SHP77 treated with DMSO at 0.1 percent for 48 hours (cell line): ENCODE results near the gene ATRNL1.
A peak's percentile ranks its signal among the peaks of the same experiment; 100 is the strongest.
"Not testable (repeated sequence)": the region's sequence is repeated elsewhere in the genome, so short reads cannot be mapped to it uniquely, and the experiment has no call there.

Experiments used
- DNase-seq: peaks from one replicate; lab custom pipeline; 2025; lab: John Stamatoyannopoulos, UW

Gene ATRNL1

DNA sequence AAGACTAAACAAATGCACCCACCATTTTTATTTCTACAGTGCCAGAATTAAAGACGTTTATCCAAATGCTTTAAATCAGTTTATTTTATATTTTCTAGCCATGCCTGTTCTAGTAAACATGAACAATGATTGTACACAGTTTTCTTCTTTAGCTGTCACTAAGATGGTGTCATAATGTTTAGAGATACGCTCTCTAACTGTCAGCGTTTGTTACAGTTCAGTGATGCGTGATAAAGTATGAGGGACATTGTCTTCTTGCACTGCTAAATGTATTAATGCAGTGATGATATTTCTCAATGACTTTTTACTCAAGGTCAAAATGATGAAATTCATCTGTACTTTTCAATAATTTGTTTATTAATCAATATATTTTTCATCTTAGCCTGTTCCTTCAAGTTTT lies 513.6 kb downstream of the ATRNL1 start:
- DNase-seq = no peak

DNA sequence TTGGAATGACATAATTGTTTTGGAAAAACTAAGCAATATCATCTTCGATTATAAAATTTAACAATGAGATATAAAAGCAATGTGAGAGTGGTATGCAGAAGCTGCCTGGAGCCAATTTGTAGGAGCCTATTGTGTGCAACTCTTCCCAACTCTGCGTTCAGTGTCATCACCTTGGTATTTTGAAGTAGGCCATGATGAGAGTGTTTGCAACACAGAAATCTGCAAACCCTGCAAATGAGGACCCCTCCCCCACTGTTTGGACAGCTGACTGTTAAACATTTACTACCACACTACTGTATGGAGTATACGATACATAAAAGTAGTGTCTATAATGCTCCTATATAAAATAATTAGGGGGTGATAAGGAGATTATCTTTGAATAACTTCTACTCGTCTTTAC lies 531.3 kb downstream of the ATRNL1 start:
- DNase-seq = no peak

DNA sequence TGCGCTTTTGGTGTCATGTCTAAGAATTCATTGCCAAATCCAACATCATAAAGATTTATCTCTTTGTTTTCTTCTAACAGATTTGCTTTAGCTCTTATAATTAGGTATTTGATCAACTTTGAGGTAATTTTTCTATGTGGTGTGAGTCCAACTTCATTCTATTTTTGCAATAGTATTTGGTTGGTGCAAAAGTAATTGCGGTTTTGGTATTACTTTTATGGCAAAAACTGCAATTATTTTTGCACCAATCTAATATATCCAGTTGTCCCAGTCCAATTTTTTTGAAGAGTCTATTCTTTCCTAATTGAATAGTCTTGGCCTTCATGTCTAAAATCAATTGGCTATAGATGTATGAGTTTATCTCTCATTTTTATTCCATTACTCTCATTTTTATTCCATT lies 535.5 kb downstream of the ATRNL1 start:
- no peak for DNase-seq

DNA sequence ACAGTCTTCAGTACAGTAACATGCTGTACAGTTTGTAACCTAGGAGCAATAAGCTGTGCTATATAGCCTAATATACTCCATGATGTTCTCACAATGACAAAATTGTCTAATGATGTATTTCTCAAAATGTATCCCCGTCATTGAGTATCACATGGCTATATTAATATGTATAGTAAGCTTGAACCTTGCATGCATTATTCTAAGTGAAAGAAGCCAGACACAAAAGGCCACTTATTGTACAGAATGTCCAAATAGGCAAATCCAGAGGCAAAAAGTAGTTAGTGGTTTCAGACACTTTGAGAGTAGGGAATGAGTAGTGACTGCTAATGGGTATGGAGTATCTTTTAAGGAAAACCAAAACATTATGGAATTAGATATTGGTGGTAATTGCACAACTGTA lies 545.1 kb downstream of the ATRNL1 start:
- DNase-seq = no peak

DNA sequence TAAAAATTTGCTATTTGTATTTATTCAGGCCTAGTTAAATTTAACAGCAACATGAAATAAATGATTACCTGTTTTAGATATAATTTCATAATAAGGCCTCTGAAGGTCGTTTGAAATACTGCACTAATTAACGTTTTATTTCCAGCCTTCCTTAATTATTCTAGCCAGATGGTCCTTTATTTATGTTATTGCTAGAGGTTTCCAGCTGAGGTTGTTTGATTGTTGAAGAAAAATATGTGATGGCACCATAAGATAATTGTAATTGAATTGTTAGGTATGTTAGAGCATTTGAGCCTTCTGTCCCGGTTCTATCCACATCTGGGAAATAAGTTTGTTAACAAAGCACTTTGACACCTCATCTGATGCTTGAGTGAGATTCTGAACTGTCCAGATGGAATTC lies 556.1 kb downstream of the ATRNL1 start:
- no peak for DNase-seq

DNA sequence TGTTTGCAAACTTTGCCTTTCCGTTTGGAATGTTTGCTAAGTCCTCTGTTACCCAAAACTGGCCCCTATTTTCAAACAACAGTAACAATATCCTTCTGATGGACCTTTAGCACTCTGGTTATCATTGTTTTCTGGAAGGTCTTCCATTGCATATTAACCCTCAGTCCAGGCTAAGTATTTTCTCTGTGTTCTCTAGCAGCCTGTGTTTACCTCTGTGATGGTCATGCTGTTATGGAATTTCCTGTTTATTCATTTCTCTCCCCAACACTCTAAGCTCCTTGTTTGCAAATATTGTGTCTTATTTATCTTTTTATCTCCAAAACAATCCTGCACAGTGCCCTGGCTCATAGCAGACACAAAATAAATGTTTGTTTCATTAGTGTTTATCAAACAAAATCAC lies 560.3 kb downstream of the ATRNL1 start:
- no peak for DNase-seq

DNA sequence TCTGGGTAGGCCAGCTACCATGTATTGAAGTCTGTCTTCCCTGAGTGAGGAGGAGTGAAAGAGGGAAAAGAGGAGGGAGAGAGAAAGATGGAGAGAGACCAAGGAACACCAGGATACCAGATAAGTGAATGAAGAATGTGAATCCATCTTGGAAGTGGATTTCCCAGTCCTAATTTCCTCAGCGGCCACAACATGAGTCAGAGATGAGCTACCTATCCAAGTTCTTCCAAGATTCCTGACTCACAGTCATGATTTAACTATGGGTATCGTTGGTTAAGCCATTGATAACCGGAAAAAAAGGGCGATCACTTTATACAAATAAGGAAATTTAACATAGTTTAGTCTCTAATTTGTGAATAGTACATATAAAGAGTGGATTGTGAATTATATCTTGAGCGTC lies 561.8 kb downstream of the ATRNL1 start:
- no peak for DNase-seq

DNA sequence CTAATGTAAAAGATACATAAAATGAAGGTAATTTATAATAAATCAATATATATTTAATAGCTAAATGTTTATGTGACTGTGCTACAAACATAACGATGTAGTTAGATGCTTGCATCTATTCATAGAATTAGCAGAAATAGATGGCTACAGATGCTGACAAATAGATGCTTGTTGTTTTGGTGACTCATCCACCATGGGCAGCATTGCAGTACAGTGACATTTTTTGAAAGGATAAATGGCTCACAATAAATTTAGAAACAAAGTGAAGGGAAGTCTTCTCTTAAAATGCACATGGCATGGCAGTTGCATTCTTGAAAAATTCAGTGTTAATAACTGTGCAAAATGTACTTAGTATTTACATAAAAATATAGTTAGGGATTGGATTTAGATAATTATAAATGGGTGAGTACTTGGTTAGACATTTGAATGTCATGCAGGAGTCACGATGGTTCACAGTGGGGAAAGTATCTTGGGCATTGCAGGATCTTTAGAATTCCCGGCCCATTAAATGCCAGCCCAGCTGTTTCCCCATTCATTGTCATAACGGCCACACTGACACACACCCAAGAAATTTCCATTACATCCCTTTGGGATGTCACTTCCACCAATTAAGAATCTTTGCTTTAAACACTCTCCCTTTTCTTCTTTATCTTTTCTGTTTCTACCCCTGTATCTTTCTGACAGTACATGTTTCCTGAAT lies 564.1 kb downstream of the ATRNL1 start:
- DNase-seq = no peak

DNA sequence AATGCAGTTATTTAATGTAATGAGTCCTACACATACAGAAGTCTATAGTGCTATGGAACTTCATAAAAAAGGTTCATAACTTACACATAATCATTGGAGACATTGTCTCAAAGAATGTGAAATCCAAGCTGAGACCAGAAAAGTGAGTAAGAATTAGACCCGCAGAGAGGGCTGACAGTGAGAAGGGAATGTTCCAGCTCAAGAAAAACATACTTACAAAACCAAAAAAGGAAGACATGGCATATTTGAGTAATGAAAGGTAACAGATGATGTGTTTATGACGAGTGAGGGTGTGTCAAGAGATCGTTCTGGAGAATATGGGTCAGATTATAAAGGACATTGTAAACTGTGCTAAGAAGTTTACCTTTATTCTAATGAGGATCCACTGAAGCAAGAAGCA lies 566.5 kb downstream of the ATRNL1 start:
- no peak for DNase-seq

DNA sequence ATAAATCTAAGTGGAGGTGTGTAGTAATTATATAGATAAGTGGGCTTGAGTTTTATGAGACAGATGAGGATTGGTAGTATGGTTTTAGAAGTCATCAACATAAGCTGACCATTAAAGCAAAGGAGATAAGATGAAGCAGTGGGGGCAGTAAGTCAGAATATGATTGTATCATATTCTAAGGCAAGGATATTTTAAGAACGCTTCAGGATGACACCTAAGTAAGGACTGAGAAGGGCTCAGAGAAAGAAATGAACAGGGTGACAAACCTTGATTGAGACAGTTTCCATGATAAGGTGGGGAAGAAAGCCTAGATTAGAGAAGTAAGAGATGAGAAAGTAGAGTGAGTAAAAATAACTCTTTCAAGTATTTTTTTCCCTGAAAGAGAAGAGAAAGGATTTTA lies 567.2 kb downstream of the ATRNL1 start:
- no peak for DNase-seq

DNA sequence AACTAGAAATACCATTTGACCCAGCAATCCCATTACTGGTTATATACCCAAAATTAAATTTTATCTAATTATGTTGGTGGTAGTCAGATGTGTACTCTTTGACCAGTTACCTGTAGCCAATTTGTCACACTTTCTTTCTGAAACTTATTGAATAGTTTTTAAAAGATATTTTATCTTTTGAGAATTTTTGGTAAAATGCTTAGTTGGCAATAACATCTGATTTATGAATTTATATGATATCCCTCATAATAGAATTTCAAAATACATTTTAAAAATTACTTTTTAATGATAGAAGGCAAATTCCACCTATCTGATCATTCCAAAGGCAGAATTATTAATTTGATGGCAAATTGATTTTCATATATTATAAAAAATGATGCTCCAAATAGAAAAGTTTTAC lies 569.3 kb downstream of the ATRNL1 start:
- no peak for DNase-seq

DNA sequence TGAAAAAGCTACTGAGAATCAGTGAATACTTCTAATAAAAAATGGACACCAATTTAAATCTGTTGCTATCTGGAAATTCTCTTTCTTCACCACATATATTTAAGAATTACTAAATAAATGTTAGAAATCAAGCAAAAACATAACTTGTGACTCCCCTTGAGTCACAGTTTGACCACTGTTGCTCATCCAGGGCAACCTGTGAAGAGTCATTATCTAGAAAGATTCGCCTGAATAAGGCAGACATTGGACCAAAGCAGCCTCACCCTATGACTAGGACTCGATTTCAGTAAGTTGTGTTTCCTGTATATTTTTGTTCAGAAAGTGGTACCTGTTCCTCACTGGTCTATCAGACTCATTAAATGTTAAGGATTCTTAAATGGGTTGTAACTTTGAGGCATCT lies 572.4 kb downstream of the ATRNL1 start:
- DNase-seq = no peak

DNA sequence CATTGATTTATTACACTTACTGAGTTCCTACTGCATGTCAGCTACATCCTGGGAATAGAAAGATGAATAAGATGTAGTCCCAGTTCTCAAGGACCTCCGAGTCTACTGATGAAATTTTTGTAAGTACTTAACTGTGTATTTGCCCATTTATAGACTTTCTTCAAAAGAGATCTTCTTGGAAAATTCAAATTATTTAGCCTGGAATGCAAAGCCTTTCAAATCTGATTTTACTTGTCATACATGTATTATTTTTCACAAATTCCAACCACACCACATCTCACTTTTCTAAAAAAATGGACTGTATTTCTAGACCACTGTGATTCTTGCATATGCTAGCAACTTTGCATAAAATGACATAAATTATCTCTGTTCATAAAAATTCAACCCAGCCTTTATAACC lies 581.3 kb downstream of the ATRNL1 start:
- no peak for DNase-seq

DNA sequence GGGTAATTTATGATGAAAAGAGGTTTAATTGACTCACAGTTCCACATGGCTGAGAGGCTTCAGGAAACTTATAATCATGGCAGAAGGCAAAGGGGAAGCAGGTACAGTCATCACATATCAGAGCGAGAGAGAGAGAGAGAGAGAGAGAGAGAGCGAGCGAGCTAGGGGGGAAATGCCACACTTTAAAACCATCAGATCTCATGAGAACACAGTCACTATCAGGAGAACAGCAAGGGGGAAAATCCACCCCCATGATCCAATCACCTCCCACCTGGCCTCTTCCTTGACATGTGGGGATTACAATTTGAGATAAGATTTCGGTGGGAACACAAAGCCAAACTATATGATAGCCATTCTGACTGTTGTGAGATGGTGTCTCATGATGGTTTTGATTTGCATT lies 603.6 kb downstream of the ATRNL1 start:
- no peak for DNase-seq

DNA sequence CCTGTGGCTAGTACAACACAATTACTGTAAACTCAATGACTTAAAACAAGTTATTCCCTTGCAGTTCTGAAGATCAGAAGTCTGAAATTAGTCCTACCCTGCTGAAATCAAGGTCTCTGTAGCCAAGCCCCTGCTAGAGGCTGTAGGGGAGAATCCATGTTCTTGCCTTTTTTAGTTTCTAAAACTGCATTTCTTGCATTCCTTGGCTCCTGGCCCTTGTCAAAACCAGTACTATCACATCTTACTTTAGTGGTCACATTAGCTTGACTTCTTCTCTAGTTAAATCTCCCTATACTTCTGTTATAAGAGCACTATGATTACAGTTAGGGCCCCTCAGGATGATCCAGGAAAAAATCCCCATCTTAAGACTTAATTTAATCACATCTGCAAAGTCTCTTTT lies 612.9 kb downstream of the ATRNL1 start:
- no peak for DNase-seq

DNA sequence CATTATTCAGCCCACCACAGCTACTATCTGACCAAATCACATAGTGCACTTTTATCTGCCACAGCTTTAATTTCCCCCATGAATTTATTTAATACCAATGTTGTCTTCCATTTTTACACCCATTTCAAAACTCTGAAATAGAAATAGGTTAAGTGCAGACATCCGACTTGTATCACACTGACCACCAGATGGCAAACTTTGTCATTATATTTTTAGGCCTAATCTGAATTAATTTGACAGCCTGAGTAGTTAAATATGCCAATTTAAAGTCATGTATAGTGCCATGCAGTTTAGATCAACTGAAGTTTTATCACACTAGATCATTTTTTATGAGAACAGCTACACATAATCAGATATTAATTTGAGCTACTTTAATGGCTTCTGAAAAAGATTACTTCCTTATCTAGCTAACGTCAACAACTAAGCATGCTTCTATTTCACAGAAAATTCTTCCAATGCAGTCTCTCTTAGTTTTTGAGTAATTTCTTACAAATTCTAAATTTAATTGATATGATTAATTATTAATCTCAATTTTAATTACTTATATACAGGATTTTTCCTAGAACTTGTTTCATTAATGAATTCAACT lies 613.4 kb downstream of the ATRNL1 start:
- DNase-seq = peak; percentile 14

DNA sequence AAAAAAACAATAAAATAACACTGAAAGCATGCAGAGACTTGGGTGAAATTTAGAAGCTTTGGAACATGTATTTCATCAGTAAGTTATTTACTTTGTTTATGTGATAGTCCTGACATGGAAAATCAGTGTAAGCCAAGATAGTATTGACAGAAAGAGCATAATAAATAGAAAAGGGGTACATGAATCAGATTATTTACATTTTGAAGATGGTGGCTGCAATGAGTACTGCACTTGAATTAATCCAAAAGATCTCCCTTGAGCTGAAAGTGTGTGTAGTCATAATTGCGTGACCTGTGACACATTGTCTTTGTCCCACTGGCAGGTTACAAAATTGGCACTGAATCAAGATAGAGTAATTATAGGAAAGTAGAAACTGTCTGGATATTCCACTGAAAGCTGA lies 617.0 kb downstream of the ATRNL1 start:
- peak; percentile 79 for DNase-seq

DNA sequence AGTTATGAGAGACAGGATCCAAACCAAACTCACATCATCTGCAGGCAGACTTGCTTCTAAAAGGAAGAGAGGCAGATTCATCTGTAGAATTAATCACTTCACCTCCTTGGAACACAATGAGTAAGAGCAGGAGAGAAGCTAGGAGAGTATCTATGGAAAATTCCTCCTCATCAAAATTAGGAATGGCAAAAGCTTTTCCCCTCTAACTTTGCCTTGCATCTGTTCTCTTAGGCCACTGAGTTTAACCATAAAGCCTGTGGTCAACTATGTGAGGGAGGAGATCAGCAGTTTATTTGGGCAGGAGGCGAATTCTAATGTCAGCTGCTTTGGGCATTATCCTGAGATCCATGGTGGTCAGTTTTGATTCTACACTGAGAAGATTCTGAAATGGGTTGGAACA lies 618.1 kb downstream of the ATRNL1 start:
- no peak for DNase-seq

DNA sequence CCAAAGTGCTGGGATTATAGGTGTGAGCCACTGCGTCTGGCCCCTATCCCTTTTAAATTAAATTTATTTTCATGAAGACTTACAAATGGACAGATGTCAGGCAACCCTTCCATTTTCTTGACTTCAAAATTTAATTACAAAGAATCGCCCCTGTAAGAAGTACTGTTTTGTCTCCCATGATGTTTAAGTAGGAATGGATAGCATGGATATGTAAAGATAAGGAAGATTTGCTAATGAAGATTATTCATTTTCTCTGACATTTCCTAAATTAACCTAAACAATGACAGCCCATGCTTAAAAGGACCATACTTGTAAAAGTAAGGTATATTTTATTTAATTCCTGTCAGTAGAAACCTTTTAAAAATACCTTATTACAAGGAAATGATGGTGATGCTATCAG lies 627.0 kb downstream of the ATRNL1 start:
- DNase-seq = no peak

DNA sequence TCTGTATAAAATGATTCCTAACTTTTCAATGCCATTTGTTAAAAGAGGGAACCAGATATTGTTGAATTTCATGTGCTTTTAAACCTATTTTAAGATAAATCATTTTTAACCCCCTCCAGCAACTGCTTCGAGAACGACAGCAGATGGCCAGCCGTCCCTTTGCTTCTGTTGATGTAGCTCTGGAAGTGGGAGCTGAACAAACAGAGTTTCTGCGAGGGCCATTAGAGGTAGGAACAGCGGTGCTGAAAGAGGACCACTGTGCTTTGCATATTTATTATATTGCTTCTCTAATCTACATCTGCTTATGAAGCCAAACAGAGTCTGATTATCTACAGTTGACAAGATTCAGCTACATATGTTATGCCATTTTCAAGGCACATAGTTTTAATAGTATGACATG lies 634.0 kb downstream of the ATRNL1 start:
- DNase-seq = peak; percentile 78

DNA sequence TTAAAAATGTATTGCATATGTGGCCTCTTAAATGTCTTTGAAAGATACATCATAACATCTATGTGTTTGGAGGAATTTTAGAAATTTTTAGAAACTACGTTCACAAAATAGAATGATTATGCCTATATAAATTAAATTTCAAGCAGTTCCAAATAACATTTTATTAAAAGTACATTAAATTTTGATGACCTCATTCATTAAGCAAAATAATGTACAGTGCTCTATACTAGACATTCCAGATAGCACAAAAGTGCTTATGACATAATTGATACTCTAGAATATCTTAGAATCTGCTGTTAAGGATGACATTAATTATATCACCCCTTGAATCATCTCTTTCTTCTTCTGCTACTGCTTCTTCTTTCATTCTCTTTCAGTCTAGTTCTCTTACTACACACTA lies 650.9 kb downstream of the ATRNL1 start:
- no peak for DNase-seq

DNA sequence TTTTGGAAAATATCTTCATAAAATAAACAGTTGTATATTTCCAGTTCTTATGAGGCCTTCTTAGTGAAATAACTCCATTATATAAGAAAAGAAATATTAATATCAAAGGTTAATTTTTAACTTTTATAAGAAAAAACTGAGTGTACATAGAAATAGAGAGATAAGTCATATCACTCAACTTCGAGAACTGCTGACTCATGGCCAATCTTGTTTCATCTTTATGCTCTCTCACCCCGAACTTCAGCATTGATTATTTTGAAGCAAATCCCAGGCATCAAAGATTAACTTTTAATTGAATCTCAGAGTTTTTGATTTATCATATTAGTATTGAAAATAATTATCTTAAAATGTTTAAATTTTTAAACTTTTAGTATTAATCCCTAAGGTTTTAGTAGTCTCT lies 652.8 kb downstream of the ATRNL1 start:
- no peak for DNase-seq

DNA sequence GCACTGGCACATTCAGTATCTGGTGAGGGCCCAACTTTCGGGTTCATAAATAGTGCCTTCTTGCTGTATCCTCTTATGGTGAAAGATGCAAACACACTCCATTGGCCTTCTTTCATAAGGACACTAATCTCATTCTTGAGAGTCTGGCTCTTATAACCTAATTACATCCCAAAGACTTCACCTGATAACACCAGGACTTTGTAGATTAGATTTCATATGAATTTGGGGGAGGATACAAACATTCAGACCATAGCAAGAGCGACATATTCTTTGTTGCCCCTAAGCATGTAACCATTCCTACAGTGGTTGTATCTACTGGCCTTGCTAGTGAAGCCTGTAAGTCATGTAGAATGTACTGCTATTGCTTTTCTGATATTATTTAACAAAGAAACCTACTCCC lies 654.6 kb downstream of the ATRNL1 start:
- no peak for DNase-seq

DNA sequence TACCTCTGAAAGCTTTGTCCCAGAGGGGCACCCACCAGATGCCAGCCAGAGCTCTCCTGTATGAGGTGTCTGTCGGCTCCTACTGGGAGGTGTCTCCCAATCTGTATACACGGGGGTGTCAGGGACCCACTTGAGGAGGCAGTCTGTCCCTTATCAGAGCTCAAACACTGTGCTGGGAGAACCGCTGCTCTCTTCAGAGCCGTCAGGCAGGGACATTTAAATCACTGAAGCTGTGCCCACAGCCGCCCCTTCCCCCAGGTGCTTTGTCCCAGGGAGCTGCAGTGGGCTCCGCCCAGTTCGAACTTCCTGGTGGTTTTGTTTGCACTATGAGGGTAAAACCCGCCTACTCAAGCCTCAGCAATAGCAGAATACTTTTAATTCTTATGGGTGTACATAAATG lies 665.3 kb downstream of the ATRNL1 start:
- not testable (repeated sequence) for DNase-seq
